ENCODE data around the gene RTN1.

Gene RTN1

GRCh38 chr14:59711080-59711479 lies 159.5 kb downstream of the RTN1 start:
- Histone ChIP-seq H3K79me2 (ENCODE audit: low read length) (no peaks in the 10 kb centered on the region), H3K36me3 (replicated peaks; ENCODE audit: low read depth, low read length) (no peaks in the 10 kb centered on the region), H3K9me3 (ENCODE audit: insufficient read depth, low read length) (no peaks in the 10 kb centered on the region), H3K9ac (ENCODE audit: low read length) (no peak overlapping the region), H3K4me3 (ENCODE audit: low read length) (no peak overlapping the region), H3K27ac (ENCODE audit: low read length) (no peak overlapping the region), H4K20me1 (ENCODE audit: insufficient read depth, low read length) (no peaks in the 10 kb centered on the region), H3K27me3 (ENCODE audit: low read depth, low read length) (no peaks in the 10 kb centered on the region), H3K4me1 (ENCODE audit: low read length) (peaks cover 21% of the 10 kb centered on the region), H3K4me2 (ENCODE audit: low read length) (no peak overlapping the region), H2AFZ (ENCODE audit: low read depth, low read length) (no peak overlapping the region)
- TF ChIP-seq, protein P1, sequence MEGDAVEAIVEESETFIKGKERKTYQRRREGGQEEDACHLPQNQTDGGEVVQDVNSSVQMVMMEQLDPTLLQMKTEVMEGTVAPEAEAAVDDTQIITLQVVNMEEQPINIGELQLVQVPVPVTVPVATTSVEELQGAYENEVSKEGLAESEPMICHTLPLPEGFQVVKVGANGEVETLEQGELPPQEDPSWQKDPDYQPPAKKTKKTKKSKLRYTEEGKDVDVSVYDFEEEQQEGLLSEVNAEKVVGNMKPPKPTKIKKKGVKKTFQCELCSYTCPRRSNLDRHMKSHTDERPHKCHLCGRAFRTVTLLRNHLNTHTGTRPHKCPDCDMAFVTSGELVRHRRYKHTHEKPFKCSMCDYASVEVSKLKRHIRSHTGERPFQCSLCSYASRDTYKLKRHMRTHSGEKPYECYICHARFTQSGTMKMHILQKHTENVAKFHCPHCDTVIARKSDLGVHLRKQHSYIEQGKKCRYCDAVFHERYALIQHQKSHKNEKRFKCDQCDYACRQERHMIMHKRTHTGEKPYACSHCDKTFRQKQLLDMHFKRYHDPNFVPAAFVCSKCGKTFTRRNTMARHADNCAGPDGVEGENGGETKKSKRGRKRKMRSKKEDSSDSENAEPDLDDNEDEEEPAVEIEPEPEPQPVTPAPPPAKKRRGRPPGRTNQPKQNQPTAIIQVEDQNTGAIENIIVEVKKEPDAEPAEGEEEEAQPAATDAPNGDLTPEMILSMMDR (IDR thresholded peaks at IDR 0.05; ENCODE audit: low read depth, low read length) = no peak
- TF ChIP-seq EZH2phosphoT487 (IDR thresholded peaks at IDR 0.05; ENCODE audit: low read depth) = no peak

DNA sequence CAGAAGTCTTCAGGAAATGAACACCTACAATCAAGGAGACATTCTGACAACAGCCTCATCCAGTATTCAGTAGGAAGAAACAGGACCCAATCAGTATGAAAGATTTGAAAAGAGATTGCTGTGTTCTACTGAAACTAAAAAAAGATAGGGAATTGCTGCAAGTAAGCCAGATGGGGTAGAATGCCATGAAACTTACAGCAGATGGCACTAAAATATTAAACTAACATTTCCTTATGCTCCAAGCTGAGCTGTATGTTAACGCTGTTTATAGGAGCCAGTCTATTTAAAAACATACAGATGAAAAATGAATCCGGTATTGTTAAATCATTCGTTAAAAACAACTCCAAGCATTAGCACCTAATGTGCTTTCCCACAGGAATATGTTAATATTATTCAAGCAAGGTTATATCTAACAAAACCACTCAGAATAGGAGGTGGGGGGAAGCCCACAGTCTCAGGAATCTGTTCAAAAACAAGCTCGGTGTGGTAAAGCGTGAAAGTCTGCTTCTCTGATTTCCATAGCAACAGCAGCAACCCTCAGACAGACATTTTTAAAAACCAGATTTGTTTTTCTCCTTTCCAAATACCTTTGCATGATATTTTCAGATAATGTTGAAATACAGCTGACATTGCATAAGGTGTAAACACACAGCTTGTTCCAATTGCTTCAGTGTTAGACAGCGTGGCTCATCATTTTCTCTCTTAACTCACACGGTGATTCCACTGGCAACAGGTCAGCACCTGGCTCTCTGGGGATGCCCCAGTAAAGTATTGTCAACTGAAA lies 162.6 kb downstream of the RTN1 start:
- Histone ChIP-seq H3K4me3 (ENCODE audit: low read length) (peak overlapping the region; percentile 60), H3K27me3 (ENCODE audit: low read depth, low read length) (no peaks in the 10 kb centered on the region), H3K4me1 (ENCODE audit: low read length) (peaks cover 39% of the 10 kb centered on the region), H4K20me1 (ENCODE audit: insufficient read depth, low read length) (no peaks in the 10 kb centered on the region), H3K36me3 (replicated peaks; ENCODE audit: low read depth, low read length) (no peaks in the 10 kb centered on the region), H3K79me2 (ENCODE audit: low read length) (no peaks in the 10 kb centered on the region), H3K4me2 (ENCODE audit: low read length) (peak overlapping the region; percentile 66), H2AFZ (ENCODE audit: low read depth, low read length) (peak overlapping the region; percentile 33; the same call in 1 of the 2 replicates), H3K9me3 (ENCODE audit: insufficient read depth, low read length) (no peaks in the 10 kb centered on the region), H3K9ac (ENCODE audit: low read length) (0 out of 2 replicates have a peak overlapping the region, but pooled peaks have one; percentile 1), H3K27ac (ENCODE audit: low read length) (no peak overlapping the region)
- TF ChIP-seq, protein P1 (IDR thresholded peaks at IDR 0.05; ENCODE audit: low read depth, low read length) = peak; percentile 41
- TF ChIP-seq EZH2phosphoT487 (IDR thresholded peaks at IDR 0.05; ENCODE audit: low read depth) = no peak

DNA sequence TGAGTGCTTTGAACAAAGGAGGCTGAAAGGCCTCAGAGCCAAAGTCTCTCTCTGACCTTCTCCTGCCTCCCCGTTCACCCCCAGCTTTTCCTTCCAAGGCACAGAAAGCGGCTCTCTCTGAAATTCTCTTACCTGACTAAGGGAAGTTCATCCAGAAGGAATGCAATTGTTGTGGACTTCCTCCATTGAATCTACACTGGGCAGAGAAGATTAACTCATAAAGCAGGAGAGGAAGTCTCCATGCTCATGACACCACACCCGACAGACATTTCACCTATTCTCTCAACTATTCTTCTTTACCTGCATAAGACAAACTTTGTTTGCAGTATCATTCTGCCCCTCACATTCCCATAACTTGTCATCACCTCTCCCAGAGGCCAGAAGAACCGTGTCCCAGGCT lies 164.7 kb downstream of the RTN1 start:
- H3K4me2 ChIP-seq (ENCODE audit: low read length) = no peak overlapping the region
- H3K4me3 ChIP-seq (ENCODE audit: low read length) = no peak overlapping the region
- no peaks in the 10 kb centered on the region for H3K79me2 ChIP-seq (ENCODE audit: low read length)
- no peak overlapping the region for H3K27ac ChIP-seq (ENCODE audit: low read length)
- no peak overlapping the region for H2AFZ ChIP-seq (ENCODE audit: low read depth, low read length)
- no peak for TF ChIP-seq EZH2phosphoT487 (IDR thresholded peaks at IDR 0.05; ENCODE audit: low read depth)
- TF ChIP-seq, protein P1 (IDR thresholded peaks at IDR 0.05; ENCODE audit: low read depth, low read length) = no peak
- H3K27me3 ChIP-seq (ENCODE audit: low read depth, low read length) = no peaks in the 10 kb centered on the region
- H4K20me1 ChIP-seq (ENCODE audit: insufficient read depth, low read length) = no peaks in the 10 kb centered on the region
- no peaks in the 10 kb centered on the region for H3K36me3 ChIP-seq (replicated peaks; ENCODE audit: low read depth, low read length)
- H3K9ac ChIP-seq (ENCODE audit: low read length) = no peak overlapping the region
- peaks cover 39% of the 10 kb centered on the region for H3K4me1 ChIP-seq (ENCODE audit: low read length)
- 0 out of 2 replicates have a peak, but pooled peaks cover 7% of the 10 kb centered on the region for H3K9me3 ChIP-seq (ENCODE audit: insufficient read depth, low read length)

GRCh38 chr14:59705245-59705644 lies 165.3 kb downstream of the RTN1 start:
- no peaks in the 10 kb centered on the region for H4K20me1 ChIP-seq (ENCODE audit: insufficient read depth, low read length)
- no peak overlapping the region for H2AFZ ChIP-seq (ENCODE audit: low read depth, low read length)
- H3K4me1 ChIP-seq (ENCODE audit: low read length) = peaks cover 42% of the 10 kb centered on the region

More at GRCh38 chr14:59705245-59705644, 165.3 kb downstream of the RTN1 start:
- Histone ChIP-seq H3K4me3 (ENCODE audit: low read length) (no peak overlapping the region), H3K27ac (ENCODE audit: low read length) (no peak overlapping the region), H3K36me3 (replicated peaks; ENCODE audit: low read depth, low read length) (no peaks in the 10 kb centered on the region), H3K79me2 (ENCODE audit: low read length) (no peaks in the 10 kb centered on the region), H3K9ac (ENCODE audit: low read length) (no peak overlapping the region), H3K4me2 (ENCODE audit: low read length) (no peak overlapping the region), H3K27me3 (ENCODE audit: low read depth, low read length) (no peaks in the 10 kb centered on the region), H3K9me3 (ENCODE audit: insufficient read depth, low read length) (0 out of 2 replicates have a peak, but pooled peaks cover 7% of the 10 kb centered on the region)
- no peak for TF ChIP-seq EZH2phosphoT487 (IDR thresholded peaks at IDR 0.05; ENCODE audit: low read depth)
- TF ChIP-seq, protein P1 (IDR thresholded peaks at IDR 0.05; ENCODE audit: low read depth, low read length) = no peak

All from OCI-LY3 (cell line).